Testis (tissue), 3 donors: ENCODE measurements around the gene ACY1. TPM values are rescaled to one million over a fixed set of nuclear protein-coding genes. Genes with fewer than 3 reads are reported as not detected.

Source experiments
- DNase-seq: peaks from one replicate; pipeline ENCODE4 v3.0.0-alpha.2; 2019
- H3K27ac ChIP-seq, 2 donors: fragments of 200-600 bp; sonication (generic); one replicate each; pipeline ENCODE4 v1.5.1; 2019
- H3K27me3 ChIP-seq: fragments of 200-600 bp; sonication (generic); one replicate; pipeline ENCODE4 v1.5.1; 2019
- H3K36me3 ChIP-seq: fragments of 200-600 bp; sonication (generic); one replicate; pipeline ENCODE4 v1.5.1; 2017; ENCODE audit warnings: low read depth; ENCODE audit errors: missing control alignments
- H3K4me1 ChIP-seq: fragments of 200-600 bp; sonication (generic); one replicate; pipeline ENCODE4 v1.5.1; 2019
- H3K4me3 ChIP-seq, 2 donors: fragments of 200-600 bp; sonication (generic); one replicate each; pipeline ENCODE4 v1.5.1; 2017 to 2019
- H3K9me3 ChIP-seq: fragments of 200-600 bp; sonication (generic); one replicate; pipeline ENCODE4 v1.5.1; 2017
- CTCF ChIP-seq, 3 experiments: fragments of 450-650 bp in 2 of 3; fragments of 200-600 bp in 1 of 3; sonication (generic) in 1 of 3; IDR thresholded peaks; one replicate each; pipeline ENCODE4 v1.5.1; 2016 to 2019; ENCODE audit warnings: antibody characterized with exemption in 3 of 3, mild to moderate bottlenecking in 2 of 3, moderate library complexity in 1 of 3
- POLR2A ChIP-seq: fragments of 450-650 bp; IDR thresholded peaks from one replicate; pipeline ENCODE4 v1.6.1; 2017; ENCODE audit warnings: antibody characterized with exemption, mild to moderate bottlenecking, moderate library complexity
- WGBS, 2 donors: methylation state at CpG; one replicate each; pipeline ENCODE4 v1.1.5; 2018; 5-methylcytosine and 5-hydroxymethylcytosine counted together
- intact Hi-C: fragments of 100-400 bp; cut with DNase I; formaldehyde crosslinking; loops from one replicate; pipeline ENCODE4 v1.15.1; 2023; ENCODE audit warnings: low total_unique reads
- polyA plus RNA-seq: library from polyadenylated mRNA; stranded (reverse); fragments of 350-450 nt; fragmentation: Illumina TruSeq; extraction: RNeasy Lipid Tissue Mini Kit (QIAGEN cat#74804); gene quantifications from one replicate; pipeline ENCODE4 v1.2.3, GENCODE V29; 2014; ENCODE audit warnings: low read depth, low replicate concordance; ENCODE audit not compliant: insufficient read depth
- total RNA-seq, 2 donors: library from RNA; depleted of rRNA; stranded (reverse); fragments of >200 nt; gene quantifications; one replicate each; pipeline ENCODE4 v1.2.3, GENCODE V29; 2016

Gene ACY1
- total and polyA plus RNA-seq, 3 donors from 2014 or later: 16.0 to 26.7 (median 17.1) TPM

GRCh38 chr3:51957520-51958205 lies 25.7 kb upstream of the ACY1 start:
- Histone ChIP-seq H3K4me1 (peaks cover 20% of the 10 kb centered on the region), H3K27ac (no peak overlapping the region), H3K27me3 (no peaks in the 10 kb centered on the region), H3K36me3 (no peaks in the 10 kb centered on the region), H3K9me3 (no peaks in the 10 kb centered on the region), H3K4me3 (no peak overlapping the region)
- intact Hi-C loops: no loop called here
- TF ChIP-seq POLR2A (no peak), CTCF (IDR thresholded peaks at IDR 0.05) (no peak)
- no peak for DNase-seq
- WGBS, 2 donors: 91 to 93% methylated on average over 10 to 15 of the region's 15 CpGs

- Histone ChIP-seq H3K27me3 (no peaks in the 10 kb centered on the region), H3K9me3 (no peaks in the 10 kb centered on the region), H3K36me3 (no peaks in the 10 kb centered on the region), H3K27ac (no peak overlapping the region), H3K4me1 (peaks cover 32% of the 10 kb centered on the region), H3K4me3 (no peak overlapping the region)
- no peak for TF ChIP-seq CTCF (IDR thresholded peaks at IDR 0.05)
- TF ChIP-seq POLR2A: no peak
- intact Hi-C loops: no loop called here
- WGBS, 2 donors: 95 to 96% methylated on average over 16 to 20 of the region's 20 CpGs
- DNase-seq: no peak
These were observed 24.5 kb upstream of the ACY1 start for GRCh38 chr3:51958603-51959521.

GRCh38 chr3:51959651-51960050 lies 23.7 kb upstream of the ACY1 start:
- intact Hi-C loops: no loop called here
- WGBS, 2 donors: 97 to 100% methylated on average over 3 to 7 of the region's 7 CpGs
- TF ChIP-seq CTCF (IDR thresholded peaks at IDR 0.05) (no peak), POLR2A (no peak)
- no peaks in the 10 kb centered on the region for H3K27me3 ChIP-seq
- no peak overlapping the region for H3K4me3 ChIP-seq
- H3K36me3 ChIP-seq: no peaks in the 10 kb centered on the region
- H3K9me3 ChIP-seq: no peaks in the 10 kb centered on the region
- H3K4me1 ChIP-seq: peaks cover 39% of the 10 kb centered on the region
- H3K27ac ChIP-seq: no peak overlapping the region
- no peak for DNase-seq

- no peaks in the 10 kb centered on the region for H3K9me3 ChIP-seq
- DNase-seq: no peak
- no peak overlapping the region for H3K27ac ChIP-seq
- peaks cover 40% of the 10 kb centered on the region for H3K4me1 ChIP-seq
- no peaks in the 10 kb centered on the region for H3K36me3 ChIP-seq
- H3K4me3 ChIP-seq: no peak overlapping the region
- intact Hi-C loops: no loop called here
- no peaks in the 10 kb centered on the region for H3K27me3 ChIP-seq
- 95 to 98% methylated on average over 8 to 10 of the region's 10 CpGs for WGBS, 2 donors
- TF ChIP-seq POLR2A (no peak), CTCF (IDR thresholded peaks at IDR 0.05) (no peak)
These were observed 22.9 kb upstream of the ACY1 start for GRCh38 chr3:51960386-51960785.
